Esophagus muscularis mucosa (tissue), 4 donors: ENCODE results near the gene PHF11.

Source experiments
- EP300 ChIP-seq: sonication (generic); formaldehyde crosslinking; IDR thresholded peaks from one replicate; pipeline ENCODE4 v1.6.1; 2017; ENCODE audit warnings: antibody characterized with exemption
- POLR2A ChIP-seq: fragments of 450-650 bp; IDR thresholded peaks from one replicate; pipeline ENCODE4 v1.6.1; 2017; ENCODE audit warnings: antibody characterized with exemption, moderate library complexity, mild to moderate bottlenecking, low read depth
- POLR2AphosphoS5 ChIP-seq, 2 donors: sonication (generic); formaldehyde crosslinking; IDR thresholded peaks; one replicate each; pipeline ENCODE4 v1.6.1; 2017; ENCODE audit warnings: antibody characterized with exemption in 2 of 2
- TF ChIP-seq, protein P1 (sequence below), 3 experiments: fragments of 200-600 bp in 2 of 3; fragments of 450-650 bp in 1 of 3; sonication (generic) in 2 of 3; IDR thresholded peaks; one replicate each; pipeline ENCODE4 v1.5.1; 2017 to 2019; ENCODE audit warnings: antibody characterized with exemption in 3 of 3, mild to moderate bottlenecking in 2 of 3, moderate library complexity in 1 of 3

DNA sequence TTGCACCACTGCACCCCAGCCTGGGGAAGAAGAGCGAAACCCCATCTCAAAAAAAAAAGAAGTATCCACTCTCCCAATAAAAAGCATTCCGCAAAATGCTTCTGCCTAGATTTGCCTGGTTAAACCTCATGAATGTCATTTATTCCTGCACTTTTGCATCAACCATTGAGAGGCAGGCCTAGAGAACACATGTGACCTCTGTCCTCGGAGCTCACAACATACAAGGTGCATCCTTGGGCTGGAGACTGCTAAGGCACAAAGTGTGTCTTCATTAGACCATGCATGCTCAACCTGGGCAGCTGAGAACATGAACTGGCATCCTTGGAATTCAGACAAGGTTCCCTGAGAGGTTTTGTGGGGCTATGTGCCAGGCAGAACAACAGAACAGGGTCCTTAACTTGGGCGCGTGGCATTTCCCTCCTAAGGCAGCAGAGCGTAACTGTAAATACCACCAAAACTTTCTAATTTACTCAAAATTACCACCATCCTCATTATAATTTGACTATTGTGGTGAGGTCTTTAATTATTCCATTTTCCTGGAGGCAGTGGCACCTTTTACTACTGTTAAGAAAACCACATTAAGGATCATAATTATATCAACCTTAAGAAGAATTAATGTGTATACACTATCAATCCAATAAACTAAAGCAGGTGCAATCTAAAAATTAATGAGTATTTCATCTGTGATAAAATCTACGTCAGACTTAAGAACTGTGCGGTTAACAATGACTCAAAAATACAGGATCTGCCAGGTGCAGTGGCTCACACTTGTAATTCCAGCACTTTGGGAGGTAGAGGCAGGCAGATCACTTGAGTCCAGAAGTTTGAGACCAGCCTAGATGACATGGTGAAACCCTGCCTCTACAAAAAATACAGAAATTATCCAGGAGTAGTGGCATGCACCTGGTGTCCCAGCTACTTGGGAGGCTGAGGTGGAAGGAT, 75.8 kb downstream of the PHF11 start:
- TF ChIP-seq EP300: no peak
- TF ChIP-seq POLR2A: no peak
- TF ChIP-seq POLR2AphosphoS5 (IDR thresholded peaks at IDR 0.05): no peak
- TF ChIP-seq, protein P1, sequence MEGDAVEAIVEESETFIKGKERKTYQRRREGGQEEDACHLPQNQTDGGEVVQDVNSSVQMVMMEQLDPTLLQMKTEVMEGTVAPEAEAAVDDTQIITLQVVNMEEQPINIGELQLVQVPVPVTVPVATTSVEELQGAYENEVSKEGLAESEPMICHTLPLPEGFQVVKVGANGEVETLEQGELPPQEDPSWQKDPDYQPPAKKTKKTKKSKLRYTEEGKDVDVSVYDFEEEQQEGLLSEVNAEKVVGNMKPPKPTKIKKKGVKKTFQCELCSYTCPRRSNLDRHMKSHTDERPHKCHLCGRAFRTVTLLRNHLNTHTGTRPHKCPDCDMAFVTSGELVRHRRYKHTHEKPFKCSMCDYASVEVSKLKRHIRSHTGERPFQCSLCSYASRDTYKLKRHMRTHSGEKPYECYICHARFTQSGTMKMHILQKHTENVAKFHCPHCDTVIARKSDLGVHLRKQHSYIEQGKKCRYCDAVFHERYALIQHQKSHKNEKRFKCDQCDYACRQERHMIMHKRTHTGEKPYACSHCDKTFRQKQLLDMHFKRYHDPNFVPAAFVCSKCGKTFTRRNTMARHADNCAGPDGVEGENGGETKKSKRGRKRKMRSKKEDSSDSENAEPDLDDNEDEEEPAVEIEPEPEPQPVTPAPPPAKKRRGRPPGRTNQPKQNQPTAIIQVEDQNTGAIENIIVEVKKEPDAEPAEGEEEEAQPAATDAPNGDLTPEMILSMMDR (IDR thresholded peaks at IDR 0.05): no peak
